DND-41 (cell line): ENCODE results near the gene PRKAG2.

Experiments
- EZH2 ChIP-seq: IDR thresholded peaks from 3 replicates; pipeline ENCODE4 v1.6.1; 2012; ENCODE audit warnings: borderline replicate concordance, low read depth, mild to moderate bottlenecking, moderate library complexity, low read length, inconsistent platforms; ENCODE audit not compliant: severe bottlenecking
- TF ChIP-seq, protein P1 (sequence below): IDR thresholded peaks from 2 replicates; pipeline ENCODE4 v1.5.1; 2012; ENCODE audit warnings: borderline replicate concordance, low read length, moderate library complexity, mild to moderate bottlenecking; ENCODE audit not compliant: poor library complexity, severe bottlenecking; ENCODE audit errors: extremely low read depth

DNA sequence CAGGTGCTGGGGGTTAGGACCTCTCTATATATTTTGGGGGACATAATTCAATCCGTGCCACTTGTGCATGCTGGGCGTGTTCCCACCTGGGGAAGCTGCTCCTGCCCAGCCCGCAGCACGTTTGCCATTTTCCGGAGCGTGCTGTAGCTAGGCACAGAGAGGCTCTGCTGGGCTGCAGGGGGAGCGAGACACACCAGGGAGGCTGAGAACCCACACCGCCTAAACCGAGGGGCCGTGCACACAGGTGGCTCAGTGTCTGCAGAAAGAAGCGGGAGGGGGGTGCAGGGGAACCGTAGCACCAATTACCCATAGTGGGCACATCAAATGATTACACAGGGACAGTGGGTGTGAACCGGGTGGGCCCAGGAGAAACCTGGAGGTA, 27.0 kb downstream of the PRKAG2 start:
- TF ChIP-seq, protein P1, sequence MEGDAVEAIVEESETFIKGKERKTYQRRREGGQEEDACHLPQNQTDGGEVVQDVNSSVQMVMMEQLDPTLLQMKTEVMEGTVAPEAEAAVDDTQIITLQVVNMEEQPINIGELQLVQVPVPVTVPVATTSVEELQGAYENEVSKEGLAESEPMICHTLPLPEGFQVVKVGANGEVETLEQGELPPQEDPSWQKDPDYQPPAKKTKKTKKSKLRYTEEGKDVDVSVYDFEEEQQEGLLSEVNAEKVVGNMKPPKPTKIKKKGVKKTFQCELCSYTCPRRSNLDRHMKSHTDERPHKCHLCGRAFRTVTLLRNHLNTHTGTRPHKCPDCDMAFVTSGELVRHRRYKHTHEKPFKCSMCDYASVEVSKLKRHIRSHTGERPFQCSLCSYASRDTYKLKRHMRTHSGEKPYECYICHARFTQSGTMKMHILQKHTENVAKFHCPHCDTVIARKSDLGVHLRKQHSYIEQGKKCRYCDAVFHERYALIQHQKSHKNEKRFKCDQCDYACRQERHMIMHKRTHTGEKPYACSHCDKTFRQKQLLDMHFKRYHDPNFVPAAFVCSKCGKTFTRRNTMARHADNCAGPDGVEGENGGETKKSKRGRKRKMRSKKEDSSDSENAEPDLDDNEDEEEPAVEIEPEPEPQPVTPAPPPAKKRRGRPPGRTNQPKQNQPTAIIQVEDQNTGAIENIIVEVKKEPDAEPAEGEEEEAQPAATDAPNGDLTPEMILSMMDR = no peak
- TF ChIP-seq EZH2 = no peak
